ENCODE data around the gene FLT3LG.

GRCh38 chr19:49425178-49425577, 48.8 kb upstream of the FLT3LG start, which contains the start of gene GFY:
- TF ChIP-seq CTCF (IDR thresholded peaks at IDR 0.05) (no peak), POLR2A (IDR thresholded peaks at IDR 0.05) (no peak)
